GM18870 (cell line): ENCODE measurements around the gene PYGM.
"Not testable (repeated sequence)": the region's sequence is repeated elsewhere in the genome, so short reads cannot be mapped to it uniquely, and the experiment has no call there.

ENCODE experiments used
- ATAC-seq: cut with Tn5 transposase; IDR thresholded peaks from one replicate; pipeline ENCODE4 v1.9.1; 2021; ENCODE audit warnings: moderate library complexity; ENCODE audit not compliant: unreplicated experiment

The PYGM gene

DNA sequence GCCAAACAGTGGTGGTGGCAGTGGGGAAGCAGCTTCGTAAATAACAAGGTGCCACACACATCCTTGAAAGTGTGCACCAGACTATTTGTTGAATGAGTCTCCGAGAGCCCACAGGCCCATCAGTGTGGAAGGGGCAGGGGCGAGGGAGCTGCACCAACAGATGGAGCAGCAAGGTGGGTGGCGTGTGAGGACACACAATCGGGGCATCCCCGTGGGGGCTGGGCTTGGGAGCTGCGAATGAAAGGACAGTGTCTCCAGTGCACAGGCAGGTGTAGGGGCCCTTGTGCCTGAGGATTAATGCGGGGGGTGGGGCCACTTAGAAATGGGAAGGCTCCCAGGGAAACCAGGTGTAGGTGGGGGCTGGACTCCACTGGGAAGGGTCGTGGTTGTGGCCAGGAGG, 39.6 kb downstream of the PYGM start:
- no peak for ATAC-seq

DNA sequence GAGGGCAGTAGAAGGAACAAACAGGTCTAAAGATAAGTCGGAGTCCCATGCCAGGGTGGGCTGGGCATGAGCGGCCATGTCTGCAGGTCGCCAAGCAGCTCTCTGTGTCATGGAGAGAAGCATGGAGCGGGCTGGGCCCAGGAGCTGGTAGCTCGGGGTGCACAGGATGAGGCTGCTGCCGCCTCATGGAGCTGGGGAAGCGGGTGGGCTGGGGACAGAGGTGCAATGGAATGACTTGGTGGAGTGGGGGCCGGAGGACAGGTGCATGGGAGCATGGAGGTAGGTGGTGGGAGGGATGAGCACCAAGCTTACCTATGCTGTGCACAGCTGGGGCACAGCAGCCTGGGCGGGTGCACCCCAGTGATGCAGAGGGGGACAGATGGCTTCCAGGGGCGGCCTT, 40.4 kb downstream of the PYGM start:
- ATAC-seq, result no peak

DNA sequence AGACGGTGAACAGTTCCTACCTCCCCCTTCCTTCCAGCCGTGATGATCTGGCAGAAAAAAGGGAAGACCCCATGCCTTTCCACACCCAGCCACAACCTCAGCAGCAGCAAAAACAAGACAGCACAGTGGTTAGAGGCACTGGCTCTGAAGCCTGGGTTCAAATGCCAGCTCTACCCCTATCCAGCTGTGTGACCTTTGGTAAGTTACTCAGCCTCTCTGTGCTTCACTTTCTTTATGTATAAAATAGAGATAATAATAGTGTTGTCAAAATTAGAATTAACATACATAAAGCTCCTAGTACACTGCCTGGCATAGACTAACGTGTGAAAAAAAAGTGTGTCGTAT, 41.0 kb downstream of the PYGM start:
- ATAC-seq, result no peak

- no peak for ATAC-seq
Observed at GRCh38 chr11:64718084-64718779, 41.5 kb downstream of the PYGM start.

DNA sequence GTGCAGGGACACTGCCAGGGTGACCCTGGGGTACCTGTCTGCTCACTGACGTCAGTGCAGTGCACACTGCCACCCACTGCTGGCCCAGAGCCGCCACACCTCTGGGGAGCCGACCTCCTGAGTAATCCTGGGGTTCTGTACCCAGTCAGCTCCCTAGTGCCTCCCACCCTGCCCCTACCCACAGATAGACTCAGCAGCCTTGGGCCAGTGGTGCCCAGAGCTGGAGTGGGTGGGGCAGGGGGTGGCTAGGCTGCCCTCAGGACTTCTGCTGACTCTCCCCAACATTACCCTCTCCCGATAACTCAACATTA, 42.6 kb downstream of the PYGM start:
- no peak for ATAC-seq

- ATAC-seq, result no peak
Observed at GRCh38 chr11:64716473-64717267, 43.1 kb downstream of the PYGM start.

DNA sequence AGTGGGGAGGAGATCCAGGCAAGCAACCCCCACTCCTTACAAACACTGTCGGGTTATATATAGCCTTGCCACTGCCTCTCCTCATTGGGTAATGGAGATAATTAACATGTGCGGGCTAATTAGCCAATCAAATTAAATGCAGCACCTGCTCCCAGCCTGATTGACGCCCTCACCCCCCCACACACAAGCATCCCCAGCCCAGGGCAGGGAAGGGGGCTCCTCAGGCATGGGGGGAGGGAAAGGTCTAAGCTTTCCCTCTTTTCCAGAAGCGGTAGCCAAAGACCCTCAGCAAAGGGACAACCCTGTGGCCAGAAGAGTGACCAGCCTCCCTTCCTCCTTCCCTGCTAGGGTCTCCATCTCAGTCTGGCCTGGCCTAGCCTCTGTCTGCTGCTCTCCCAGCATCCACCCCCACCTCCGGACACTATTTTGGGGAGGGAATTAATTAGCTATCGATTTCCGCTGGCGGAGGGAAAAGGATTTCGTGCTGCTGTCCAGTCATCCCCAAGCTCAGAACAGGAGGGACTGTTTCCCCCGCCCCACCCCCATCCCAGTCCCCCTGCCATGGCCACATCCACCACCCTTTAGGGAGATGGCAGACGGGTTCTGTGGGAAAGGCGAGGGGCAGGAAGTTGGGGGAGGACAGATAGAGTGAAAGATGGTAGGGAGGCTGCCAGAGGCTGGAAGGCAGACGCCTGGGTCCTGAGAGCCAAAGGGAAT, 43.9 kb downstream of the PYGM start:
- no peak for ATAC-seq

DNA sequence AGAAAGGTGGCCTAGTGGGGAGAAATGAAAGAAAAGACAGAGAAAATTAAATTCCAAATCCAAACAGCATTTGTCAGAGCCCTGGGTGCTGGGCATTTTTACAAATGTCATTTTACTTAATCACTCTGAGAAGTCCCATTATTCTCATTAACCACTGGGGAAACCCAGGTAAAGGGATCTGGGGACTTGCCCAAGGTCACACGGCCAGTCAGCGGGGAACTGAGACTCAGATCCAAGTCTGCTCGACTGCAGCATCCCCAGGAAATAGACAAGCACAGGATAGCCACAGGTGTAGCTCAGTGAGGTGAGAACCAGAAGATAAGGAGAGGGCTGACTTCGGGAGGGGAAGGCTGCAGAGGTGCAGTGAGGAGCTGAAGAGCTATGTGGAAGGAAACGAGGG, 44.7 kb downstream of the PYGM start:
- ATAC-seq, result no peak

DNA sequence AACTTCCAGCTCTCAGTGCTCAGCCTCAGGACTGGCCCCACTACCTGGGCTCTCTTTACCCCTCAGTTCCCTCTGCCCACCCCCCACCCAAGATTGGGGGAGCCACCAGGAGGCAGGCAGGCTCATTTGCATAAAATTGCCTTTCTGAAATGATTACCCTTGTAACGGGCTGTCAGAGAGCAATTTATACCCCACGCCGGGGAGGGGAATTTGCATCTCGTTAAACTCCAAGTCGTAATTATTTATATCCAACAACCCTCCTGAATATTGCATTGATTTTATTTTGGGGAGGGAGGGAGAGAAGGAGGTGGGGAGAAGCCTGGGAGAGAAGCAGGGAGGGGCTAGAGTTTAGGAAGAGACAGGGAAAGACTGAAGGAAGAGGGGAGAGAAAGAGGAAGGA, 45.1 kb downstream of the PYGM start:
- ATAC-seq, result no peak

- no peak for ATAC-seq
Observed at GRCh38 chr11:64713781-64714363, 45.9 kb downstream of the PYGM start.

DNA sequence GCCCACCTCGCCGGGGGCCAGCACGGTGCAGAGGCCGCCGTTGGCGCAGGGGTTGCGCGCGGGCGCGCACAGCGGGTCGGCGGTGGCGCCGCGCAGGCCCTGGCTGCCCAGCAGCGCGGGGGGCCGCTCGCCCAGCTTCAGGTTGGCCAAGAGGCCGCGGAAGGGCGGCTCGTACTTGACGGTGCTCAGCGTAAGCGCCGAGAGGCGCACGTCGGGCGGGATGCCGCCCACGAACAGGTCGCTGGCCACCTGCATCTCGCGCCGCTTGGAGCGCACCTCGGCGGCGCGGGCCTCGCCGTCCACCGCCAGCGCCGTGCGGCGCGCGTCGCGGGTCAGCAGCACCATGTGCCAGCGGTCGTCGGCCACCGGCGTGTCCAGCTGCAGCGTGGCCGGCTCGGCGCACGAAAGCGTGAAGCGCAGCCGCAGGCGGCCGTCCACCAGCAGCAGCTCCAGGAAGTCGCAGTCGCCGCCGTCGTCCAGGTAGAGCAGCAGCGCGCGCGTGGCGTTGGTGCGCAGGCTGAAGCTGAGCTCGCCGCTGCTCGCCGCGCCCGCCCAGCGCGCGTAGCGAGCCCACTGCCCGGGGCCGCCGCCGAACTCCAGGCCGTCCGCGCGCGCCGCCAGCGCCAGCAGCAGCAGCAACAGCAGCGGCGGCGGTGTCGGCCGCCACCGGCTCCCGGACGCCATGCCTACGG, 46.6 kb downstream of the PYGM start:
- ATAC-seq, result no peak

- no peak for ATAC-seq
Observed at GRCh38 chr11:64712430-64713015, 47.3 kb downstream of the PYGM start.

GRCh38 chr11:64711956-64712362, 47.8 kb downstream of the PYGM start:
- no peak for ATAC-seq

GRCh38 chr11:64711138-64711955, 48.4 kb downstream of the PYGM start:
- ATAC-seq, result no peak

- no peak for ATAC-seq
Observed at GRCh38 chr11:64710418-64711137, 49.2 kb downstream of the PYGM start.

DNA sequence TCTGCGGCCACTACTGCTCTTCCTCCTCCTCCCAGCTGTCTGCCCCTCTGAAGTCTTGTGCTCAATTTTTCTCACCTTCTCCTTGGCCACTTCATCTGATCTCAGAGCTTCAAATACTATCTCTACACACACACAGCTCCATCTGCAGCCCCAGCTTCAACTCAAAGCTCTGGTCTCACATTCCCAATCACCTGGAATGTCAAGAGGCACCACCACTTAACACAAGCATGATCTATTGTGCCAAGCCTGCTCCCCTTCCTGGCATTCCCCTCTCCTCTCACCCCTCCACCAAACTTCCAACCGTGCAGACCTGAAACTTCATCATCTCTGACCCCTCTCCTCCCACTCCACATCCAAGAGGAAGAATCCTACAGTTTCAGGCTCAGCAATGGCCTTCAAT, 54.3 kb downstream of the PYGM start:
- ATAC-seq, result no peak

- ATAC-seq, result no peak
Observed at GRCh38 chr11:64703048-64703447, 56.7 kb downstream of the PYGM start.

DNA sequence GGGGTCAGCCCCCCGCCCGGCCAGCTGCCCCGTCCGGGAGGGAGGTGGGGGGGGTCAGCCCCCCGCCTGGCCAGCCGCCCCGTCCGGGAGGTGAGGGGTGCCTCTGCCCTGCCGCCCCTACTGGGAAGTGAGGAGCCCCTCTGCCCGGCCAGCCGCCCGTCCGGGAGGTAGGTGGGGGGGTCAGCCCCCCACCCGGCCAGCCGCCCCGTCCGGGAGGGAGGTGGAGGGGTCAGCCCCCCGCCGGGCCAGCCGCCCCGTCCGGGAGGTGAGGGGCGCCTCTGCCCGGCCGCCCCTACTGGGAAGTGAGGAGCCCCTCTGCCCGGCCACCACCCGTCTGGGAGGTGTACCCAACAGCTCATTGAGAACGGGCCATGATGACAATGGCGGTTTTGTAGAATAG, 57.8 kb downstream of the PYGM start:
- not testable (repeated sequence) for ATAC-seq

DNA sequence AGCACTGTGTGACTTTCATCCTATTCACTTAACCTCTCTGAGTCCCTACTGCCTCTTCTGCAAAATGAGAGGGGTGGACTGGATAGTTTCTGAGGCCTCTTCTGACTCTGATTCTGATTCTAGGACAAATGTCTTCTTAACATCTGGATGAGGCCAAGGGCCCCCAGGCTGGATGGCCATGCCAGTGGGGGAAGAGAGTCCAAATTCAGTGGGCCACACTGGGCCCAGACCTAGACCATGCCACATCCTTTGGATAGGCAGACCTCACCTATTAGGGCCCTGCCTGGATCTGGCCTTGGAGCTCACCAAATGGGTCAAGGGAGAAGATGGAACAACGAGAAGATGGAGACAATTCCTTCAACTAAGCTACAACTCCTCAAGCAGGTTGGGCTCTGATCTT, 61.3 kb downstream of the PYGM start:
- no peak for ATAC-seq
